Subcutaneous adipose tissue (tissue), 4 donors: Measurements from ENCODE around the gene STAC3. TPM values are rescaled to one million over a fixed set of nuclear protein-coding genes. Genes with fewer than 3 reads are reported as not detected.

Experiments used
- total RNA-seq, 4 donors: library from RNA; depleted of rRNA; stranded (reverse); fragments of >200 nt; gene quantifications; one replicate each; pipeline ENCODE4 v1.1.0, GENCODE V29; 2016
- TF ChIP-seq, protein P1 (sequence below): fragments of 450-650 bp; IDR thresholded peaks from one replicate; pipeline ENCODE4 v1.5.1; 2016; ENCODE audit warnings: low read depth, mild to moderate bottlenecking, control low read depth, antibody characterized with exemption, moderate library complexity

STAC3 gene
- total RNA-seq, 4 donors from 2014 or later: 2.2 to 7.8 (median 3.7) TPM

DNA sequence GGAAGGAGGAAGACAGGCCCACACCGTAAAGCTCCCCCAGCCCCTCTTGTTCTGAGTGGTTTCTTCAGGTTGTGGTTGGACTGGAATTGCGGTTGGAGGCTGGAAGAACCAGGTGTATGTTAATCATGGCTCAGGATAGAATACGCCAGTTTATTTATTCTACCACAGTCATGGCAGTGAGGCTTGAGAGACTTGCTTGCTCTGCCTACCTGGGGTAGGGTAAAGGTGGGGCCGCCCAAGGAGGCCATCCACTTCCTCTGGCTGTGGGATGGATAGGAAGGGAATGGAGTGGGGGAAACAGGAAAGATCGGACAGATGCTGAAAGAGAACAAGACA lies 13.4 kb downstream of the STAC3 start:
- TF ChIP-seq, protein P1, sequence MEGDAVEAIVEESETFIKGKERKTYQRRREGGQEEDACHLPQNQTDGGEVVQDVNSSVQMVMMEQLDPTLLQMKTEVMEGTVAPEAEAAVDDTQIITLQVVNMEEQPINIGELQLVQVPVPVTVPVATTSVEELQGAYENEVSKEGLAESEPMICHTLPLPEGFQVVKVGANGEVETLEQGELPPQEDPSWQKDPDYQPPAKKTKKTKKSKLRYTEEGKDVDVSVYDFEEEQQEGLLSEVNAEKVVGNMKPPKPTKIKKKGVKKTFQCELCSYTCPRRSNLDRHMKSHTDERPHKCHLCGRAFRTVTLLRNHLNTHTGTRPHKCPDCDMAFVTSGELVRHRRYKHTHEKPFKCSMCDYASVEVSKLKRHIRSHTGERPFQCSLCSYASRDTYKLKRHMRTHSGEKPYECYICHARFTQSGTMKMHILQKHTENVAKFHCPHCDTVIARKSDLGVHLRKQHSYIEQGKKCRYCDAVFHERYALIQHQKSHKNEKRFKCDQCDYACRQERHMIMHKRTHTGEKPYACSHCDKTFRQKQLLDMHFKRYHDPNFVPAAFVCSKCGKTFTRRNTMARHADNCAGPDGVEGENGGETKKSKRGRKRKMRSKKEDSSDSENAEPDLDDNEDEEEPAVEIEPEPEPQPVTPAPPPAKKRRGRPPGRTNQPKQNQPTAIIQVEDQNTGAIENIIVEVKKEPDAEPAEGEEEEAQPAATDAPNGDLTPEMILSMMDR: no peak

DNA sequence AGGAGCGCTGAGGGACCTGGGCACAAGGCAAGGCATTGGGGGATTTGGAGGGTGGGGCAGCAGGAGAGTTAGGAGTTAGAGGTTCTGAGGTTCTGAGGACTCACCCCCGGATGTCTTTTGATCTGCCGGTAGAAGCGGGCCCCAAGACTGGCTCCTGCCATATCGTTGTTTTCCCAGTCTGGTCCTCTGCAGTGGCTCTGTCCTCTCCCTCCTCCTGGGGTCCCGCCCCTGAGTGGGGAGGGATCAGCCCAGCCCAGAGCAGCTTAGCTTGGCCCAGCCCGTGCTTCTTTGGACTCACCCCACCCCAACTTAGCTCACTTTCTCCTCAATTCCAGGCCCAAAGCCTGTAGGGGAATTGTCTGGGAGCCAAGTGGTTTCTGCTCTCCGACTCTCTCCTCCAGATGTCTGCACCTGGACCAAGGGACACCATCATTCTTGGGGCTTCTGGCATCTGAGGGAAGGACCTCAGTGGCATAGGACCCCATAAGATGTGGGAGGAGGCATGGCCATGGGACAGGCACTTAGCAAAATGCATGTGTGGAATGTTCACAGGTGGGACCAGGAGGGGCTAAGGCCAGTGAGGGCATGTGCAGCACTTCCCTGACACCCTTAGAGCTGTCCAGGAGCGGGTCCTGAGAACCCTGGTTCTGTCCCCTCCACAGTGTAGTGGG lies 13.9 kb downstream of the STAC3 start:
- TF ChIP-seq, protein P1: no peak

DNA sequence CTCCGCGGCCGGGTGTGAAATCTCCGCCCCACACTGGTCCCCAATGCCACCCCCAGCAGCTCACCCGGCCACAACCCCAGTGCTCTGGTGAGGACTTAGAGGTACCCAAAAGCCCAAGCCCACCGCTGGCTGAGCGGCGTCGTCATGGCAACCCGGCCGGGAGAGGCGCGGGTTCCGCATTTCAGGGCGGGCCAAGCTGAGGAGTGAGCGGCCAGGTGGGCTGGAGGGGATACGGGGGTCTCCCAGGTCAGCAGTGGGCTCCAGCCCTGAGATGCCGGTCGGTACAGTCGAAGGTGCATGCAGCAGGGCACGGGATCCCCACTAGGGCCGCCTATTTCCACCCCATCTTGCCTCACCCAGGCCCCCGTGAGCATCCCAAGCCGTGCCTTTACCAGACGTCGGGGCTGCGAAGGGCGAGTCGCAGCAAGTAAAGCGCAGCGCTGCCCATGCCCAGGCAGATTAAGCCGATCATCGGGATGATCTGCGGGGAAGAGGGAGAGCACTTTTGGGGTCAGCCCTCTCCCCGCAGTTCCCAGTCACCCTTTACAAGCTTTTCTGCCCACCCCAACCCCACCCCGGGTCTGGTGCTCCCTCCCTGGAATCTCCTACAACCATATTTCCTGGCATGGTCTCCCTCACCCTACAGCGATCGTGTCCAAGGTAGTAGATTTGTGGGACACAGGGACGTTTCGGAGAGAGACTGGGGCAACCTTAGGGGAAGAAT lies 14.6 kb downstream of the STAC3 start:
- TF ChIP-seq, protein P1: no peak

DNA sequence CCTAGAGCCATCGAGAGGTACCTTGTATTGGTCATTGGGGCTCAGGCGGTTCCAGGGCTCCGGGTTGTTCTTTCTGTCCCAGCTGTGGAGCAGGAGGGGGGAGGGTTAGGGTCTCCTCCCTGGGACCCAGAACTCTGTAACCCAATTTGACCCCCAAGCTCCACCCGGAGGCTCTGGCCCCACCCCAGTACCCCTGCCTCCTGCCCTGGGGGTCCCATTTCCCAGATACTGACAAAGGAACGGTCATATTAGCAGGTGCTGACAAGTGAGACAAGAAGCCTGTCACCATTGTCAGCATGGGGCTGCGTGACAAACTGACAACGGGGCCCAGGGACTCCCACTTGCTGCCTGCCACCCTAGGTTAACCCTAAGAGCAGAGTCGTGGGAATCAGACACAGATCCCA lies 15.3 kb downstream of the STAC3 start:
- TF ChIP-seq, protein P1: no peak

DNA sequence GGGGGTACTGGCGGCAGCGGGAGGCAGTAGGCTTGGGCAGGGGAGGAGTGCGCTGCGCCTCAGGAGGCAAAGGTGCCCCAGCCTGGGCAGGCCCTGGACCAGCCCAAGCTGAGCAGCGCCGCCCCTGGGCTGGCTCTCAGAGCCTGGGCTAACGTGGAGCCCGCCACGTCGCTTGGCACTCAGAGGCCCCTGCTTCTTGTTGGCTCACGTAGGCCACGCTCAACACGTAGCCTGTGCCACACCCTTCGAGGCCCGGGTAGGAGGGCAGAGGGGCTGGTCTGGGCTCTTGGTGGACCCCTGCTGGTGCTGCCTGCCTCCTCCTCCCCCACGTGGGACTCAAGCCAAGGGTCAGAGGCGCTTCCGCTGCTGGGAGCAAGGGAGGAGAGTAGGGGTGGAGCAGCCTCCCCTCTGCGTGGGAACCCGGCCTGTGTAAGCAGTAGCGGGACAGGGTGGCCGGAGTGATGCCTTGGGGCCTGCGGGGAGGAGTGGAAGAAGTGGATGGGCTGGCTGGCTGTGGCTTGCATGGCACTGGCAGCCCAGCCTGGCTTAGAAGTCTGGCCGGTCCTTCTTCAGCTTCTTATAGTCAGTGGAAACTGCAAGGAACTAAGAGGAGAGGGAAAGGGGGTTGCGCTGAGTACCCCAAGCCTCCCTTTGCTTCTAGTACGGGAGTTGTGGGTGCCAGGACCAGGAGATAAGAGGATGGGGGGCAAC lies 15.8 kb downstream of the STAC3 start:
- TF ChIP-seq, protein P1: no peak

DNA sequence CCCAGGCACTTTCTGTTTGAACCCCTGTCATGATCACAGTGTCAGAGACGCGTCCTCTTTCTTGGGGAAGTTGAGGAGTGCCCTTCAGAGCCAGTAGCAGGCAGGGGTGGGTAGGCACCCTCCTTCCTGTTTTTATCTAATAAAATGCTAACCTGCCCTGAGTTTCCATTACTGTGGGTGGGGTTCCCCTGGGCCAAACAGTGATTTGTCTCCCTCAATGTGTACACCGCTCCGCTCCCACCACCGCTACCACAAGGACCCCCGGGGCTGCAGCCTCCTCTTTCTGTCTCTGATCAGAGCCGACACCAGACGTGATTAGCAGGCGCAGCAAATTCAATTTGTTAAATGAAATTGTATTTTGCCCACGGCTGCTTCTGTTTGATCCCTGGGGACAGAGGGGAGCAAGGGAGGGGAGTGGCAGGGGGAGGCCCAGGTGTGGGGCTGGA lies 16.4 kb downstream of the STAC3 start:
- TF ChIP-seq, protein P1: no peak

DNA sequence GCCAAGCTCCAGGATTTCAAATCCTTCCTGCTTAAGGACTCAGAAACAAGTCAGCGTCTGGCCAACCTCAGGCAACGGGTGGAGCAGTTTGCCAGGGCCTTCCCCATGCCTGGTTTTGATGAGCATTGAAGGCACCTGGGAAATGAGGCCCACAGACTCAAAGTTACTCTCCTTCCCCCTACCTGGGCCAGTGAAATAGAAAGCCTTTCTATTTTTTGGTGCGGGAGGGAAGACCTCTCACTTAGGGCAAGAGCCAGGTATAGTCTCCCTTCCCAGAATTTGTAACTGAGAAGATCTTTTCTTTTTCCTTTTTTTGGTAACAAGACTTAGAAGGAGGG lies 16.8 kb downstream of the STAC3 start:
- TF ChIP-seq, protein P1: no peak
